BE2C (cell line): ENCODE results near the gene RIMBP2.

Experiments used
- DNase-seq: peaks from one replicate; pipeline ENCODE4 v3.0.0-alpha.2; 2020
- H3K27me3 ChIP-seq: fragments of 250-450 bp; sonication (Bioruptor Pico); 2 replicates; pipeline ENCODE4 v1.5.1; 2020; ENCODE audit warnings: mild to moderate bottlenecking
- H3K36me3 ChIP-seq: fragments of 250-450 bp; sonication (Bioruptor Pico); 2 replicates; pipeline ENCODE4 v1.5.1; 2020; ENCODE audit warnings: mild to moderate bottlenecking
- H3K4me1 ChIP-seq: fragments of 250-450 bp; sonication (Bioruptor Pico); 2 replicates; pipeline ENCODE4 v1.5.1; 2020
- H3K4me3 ChIP-seq: 2 replicates; pipeline ENCODE4 v1.5.1; 2011; ENCODE audit warnings: low read depth, low read length
- H3K9me3 ChIP-seq: fragments of 250-450 bp; sonication (Bioruptor Pico); 2 replicates; pipeline ENCODE4 v1.5.1; 2020
- CTCF ChIP-seq: IDR thresholded peaks from 2 replicates; pipeline ENCODE4 v1.5.1; 2012; ENCODE audit warnings: mild to moderate bottlenecking, low read depth, low read length

The RIMBP2 gene

GRCh38 chr12:130611026-130611905 lies 104.8 kb downstream of the RIMBP2 start:
- peaks cover 49% of the 10 kb centered on the region for H3K36me3 ChIP-seq
- no peaks in the 10 kb centered on the region for H3K27me3 ChIP-seq

GRCh38 chr12:130609966-130610365 lies 106.1 kb downstream of the RIMBP2 start:
- no peaks in the 10 kb centered on the region for H3K27me3 ChIP-seq
- no peak overlapping the region for H3K4me3 ChIP-seq
- DNase-seq = no peak
- H3K4me1 ChIP-seq = peaks cover 28% of the 10 kb centered on the region
- no peak for TF ChIP-seq CTCF
- no peaks in the 10 kb centered on the region for H3K9me3 ChIP-seq
- peaks cover 43% of the 10 kb centered on the region for H3K36me3 ChIP-seq

More at GRCh38 chr12:130611026-130611905, 104.8 kb downstream of the RIMBP2 start:
- Histone ChIP-seq H3K9me3 (no peaks in the 10 kb centered on the region), H3K4me1 (peaks cover 30% of the 10 kb centered on the region), H3K4me3 (no peak overlapping the region)
- no peak for TF ChIP-seq CTCF
- DNase-seq = no peak

DNA sequence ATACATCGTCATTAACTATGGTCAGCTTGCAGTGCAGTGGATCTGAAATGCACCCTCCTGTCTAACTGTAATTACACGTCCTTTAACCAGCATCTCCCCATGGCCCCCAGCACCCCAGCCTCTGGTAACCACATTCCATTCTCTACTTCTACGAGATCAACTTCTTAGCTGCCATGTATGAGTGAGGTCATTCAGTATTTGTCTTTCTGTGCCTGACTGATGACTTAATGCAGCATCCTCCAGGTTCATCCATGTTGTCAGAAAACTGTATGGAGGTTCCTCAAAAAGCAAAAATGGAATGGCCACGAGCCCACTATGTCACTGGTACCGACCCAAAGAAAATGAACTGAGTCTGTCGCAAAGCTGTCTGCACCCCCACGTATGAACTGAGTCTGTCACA lies 107.3 kb downstream of the RIMBP2 start:
- H3K27me3 ChIP-seq = no peaks in the 10 kb centered on the region
- H3K4me3 ChIP-seq = no peak overlapping the region
- peaks cover 37% of the 10 kb centered on the region for H3K36me3 ChIP-seq
- peaks cover 26% of the 10 kb centered on the region for H3K4me1 ChIP-seq
- H3K9me3 ChIP-seq = no peaks in the 10 kb centered on the region
- DNase-seq = no peak
- no peak for TF ChIP-seq CTCF

- no peak for TF ChIP-seq CTCF
- H3K4me3 ChIP-seq = no peak overlapping the region
Observed at GRCh38 chr12:130608132-130608531, 108.0 kb downstream of the RIMBP2 start.

DNA sequence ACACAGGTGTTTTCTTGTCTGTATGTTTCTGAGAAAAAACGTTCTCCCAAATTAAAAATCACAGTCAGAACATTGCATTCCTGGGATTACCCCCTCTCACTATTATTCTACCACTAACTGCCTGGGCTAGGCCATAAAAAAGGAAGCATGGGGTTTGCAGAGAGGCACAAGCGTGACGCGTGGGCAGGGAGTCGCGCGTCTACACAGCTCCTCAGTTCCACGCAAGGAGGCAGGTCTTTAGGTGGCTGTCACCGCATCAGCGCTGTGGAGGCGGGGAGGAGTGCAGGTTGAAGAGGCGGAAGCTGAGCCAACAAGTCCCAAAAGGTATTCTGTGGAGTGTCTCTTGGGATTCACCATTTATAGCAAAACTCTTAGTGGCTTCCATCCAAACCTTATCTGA lies 109.9 kb downstream of the RIMBP2 start:
- Histone ChIP-seq H3K4me1 (peaks cover 34% of the 10 kb centered on the region), H3K4me3 (no peak overlapping the region), H3K9me3 (no peaks in the 10 kb centered on the region), H3K36me3 (peaks cover 13% of the 10 kb centered on the region), H3K27me3 (no peaks in the 10 kb centered on the region)
- DNase-seq = no peak
- TF ChIP-seq CTCF = no peak

More at GRCh38 chr12:130608132-130608531, 108.0 kb downstream of the RIMBP2 start:
- H3K4me1 ChIP-seq = peaks cover 28% of the 10 kb centered on the region
- H3K27me3 ChIP-seq = no peaks in the 10 kb centered on the region
- DNase-seq = no peak
- H3K9me3 ChIP-seq = no peaks in the 10 kb centered on the region
- peaks cover 32% of the 10 kb centered on the region for H3K36me3 ChIP-seq

GRCh38 chr12:130603396-130603965 lies 112.6 kb downstream of the RIMBP2 start:
- no peaks in the 10 kb centered on the region for H3K9me3 ChIP-seq
- H3K4me1 ChIP-seq = peaks cover 39% of the 10 kb centered on the region

More at GRCh38 chr12:130603396-130603965, 112.6 kb downstream of the RIMBP2 start:
- H3K27me3 ChIP-seq = no peaks in the 10 kb centered on the region
- H3K4me3 ChIP-seq = no peak overlapping the region
- DNase-seq = no peak
- peaks cover 5% of the 10 kb centered on the region for H3K36me3 ChIP-seq
- TF ChIP-seq CTCF = no peak
